Urothelium cell line (cell line): ENCODE data around the gene PRRT1.
"Not testable (repeated sequence)": the region's sequence is repeated elsewhere in the genome, so short reads cannot be mapped to it uniquely, and the experiment has no call there.

Source experiments
- DNase-seq: peaks from one replicate; pipeline ENCODE4 v3.0.0; 2011; ENCODE audit warnings: low spot score, mixed read lengths
- FAIRE-seq: peaks from 2 replicates; lab custom pipeline; 2011; peaks lifted over from hg19 to GRCh38; lab: Jason Lieb, UNC

PRRT1 gene

GRCh38 chr6:32105433-32105832, 46.3 kb downstream of the PRRT1 start:
- DNase-seq (no peak), FAIRE-seq (no peak)

- DNase-seq (no peak), FAIRE-seq (no peak)
These were observed 49.5 kb downstream of the PRRT1 start for GRCh38 chr6:32102255-32102654.

DNA sequence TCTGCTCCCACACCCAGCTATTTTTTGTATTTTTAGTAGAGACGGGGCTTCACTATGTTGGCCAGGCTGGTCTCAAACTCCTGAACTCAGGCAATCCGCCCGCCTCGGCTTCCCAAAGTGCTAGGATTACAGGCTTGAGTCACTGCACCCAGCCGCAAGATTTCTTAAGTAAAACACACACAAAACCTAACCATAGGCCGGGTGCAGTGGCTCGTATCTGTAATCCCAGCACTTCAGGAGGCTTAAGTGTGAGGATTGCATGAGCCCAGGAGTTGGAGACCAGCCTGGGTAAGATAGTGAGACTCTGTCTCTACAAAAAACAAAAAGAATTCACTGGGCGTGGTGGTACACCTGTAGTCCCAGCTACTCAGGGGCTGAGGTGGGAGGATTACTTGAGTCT, 51.5 kb downstream of the PRRT1 start:
- not testable (repeated sequence) for DNase-seq, FAIRE-seq
